Progenitor cell of endocrine pancreas (in vitro differentiated cells): ENCODE results near the gene LEMD1. TPM values are rescaled to one million over a fixed set of nuclear protein-coding genes. Genes with fewer than 3 reads are reported as not detected.
A peak's percentile ranks its signal among the peaks of the same experiment; 100 is the strongest.
"Not testable (repeated sequence)": the region's sequence is repeated elsewhere in the genome, so short reads cannot be mapped to it uniquely, and the experiment has no call there.

Experiments used
- DNase-seq: peaks from one replicate; pipeline ENCODE4 v3.0.0; 2021; ENCODE audit warnings: low spot score; ENCODE audit not compliant: unreplicated experiment
- H3K27ac Mint-ChIP-seq: 2 replicates; pipeline ENCODE4 v1.8.0; 2021; ENCODE audit warnings: mild to moderate bottlenecking, moderate library complexity, mixed read lengths
- H3K27me3 Mint-ChIP-seq: 2 replicates; pipeline ENCODE4 v1.8.0; 2021; ENCODE audit warnings: mixed read lengths
- H3K36me3 Mint-ChIP-seq: 2 replicates; pipeline ENCODE4 v1.8.0; 2022; ENCODE audit warnings: mixed read lengths; ENCODE audit not compliant: insufficient read depth
- H3K4me1 Mint-ChIP-seq: 2 replicates; pipeline ENCODE4 v1.8.0; 2021; ENCODE audit warnings: low read depth, mixed read lengths
- H3K4me3 Mint-ChIP-seq: 2 replicates; pipeline ENCODE4 v1.8.0; 2021; ENCODE audit warnings: low read depth, mild to moderate bottlenecking, moderate library complexity, mixed read lengths
- H3K9me3 Mint-ChIP-seq: 2 replicates; pipeline ENCODE4 v1.8.0; 2021; ENCODE audit warnings: low read depth, mixed read lengths
- total RNA-seq: library from RNA; stranded (reverse); gene quantifications from 2 replicates; pipeline ENCODE4 v1.2.1, GENCODE V29; 2021
- TF ChIP-seq, protein P1 (sequence below): fragments of 200-600 bp; sonication (generic); IDR thresholded peaks from one replicate; pipeline ENCODE4 v1.5.0; 2021; ENCODE audit warnings: antibody characterized with exemption, mild to moderate bottlenecking; ENCODE audit not compliant: unreplicated experiment

Gene LEMD1
- total RNA-seq, 1 donor from 2014 or later = 13.9 TPM

DNA sequence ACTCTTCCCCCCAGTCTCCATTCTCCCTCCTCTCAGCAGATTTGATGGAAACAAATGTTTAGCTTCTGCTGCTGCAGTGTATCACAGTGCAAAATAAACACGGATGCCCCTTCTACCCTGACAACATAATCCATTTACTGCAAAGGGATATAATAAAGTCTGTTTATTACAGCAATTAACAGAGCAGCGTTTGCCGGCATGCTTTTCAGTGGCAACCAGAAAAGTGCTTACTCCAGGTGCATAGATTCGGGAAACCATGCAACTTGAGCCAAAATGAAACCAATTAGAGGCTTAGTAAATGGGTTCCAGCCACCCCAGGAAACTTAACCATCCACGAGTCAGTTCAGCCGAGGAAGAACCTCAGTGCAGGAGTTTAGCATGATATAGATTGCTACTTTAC lies 12.9 kb upstream of the LEMD1 start:
- DNase-seq = no peak
- H3K4me3 Mint-ChIP-seq = no peak overlapping the region
- peaks cover 27% of the 10 kb centered on the region for H3K27me3 Mint-ChIP-seq
- peaks cover 1% of the 10 kb centered on the region for H3K4me1 Mint-ChIP-seq
- TF ChIP-seq, protein P1, sequence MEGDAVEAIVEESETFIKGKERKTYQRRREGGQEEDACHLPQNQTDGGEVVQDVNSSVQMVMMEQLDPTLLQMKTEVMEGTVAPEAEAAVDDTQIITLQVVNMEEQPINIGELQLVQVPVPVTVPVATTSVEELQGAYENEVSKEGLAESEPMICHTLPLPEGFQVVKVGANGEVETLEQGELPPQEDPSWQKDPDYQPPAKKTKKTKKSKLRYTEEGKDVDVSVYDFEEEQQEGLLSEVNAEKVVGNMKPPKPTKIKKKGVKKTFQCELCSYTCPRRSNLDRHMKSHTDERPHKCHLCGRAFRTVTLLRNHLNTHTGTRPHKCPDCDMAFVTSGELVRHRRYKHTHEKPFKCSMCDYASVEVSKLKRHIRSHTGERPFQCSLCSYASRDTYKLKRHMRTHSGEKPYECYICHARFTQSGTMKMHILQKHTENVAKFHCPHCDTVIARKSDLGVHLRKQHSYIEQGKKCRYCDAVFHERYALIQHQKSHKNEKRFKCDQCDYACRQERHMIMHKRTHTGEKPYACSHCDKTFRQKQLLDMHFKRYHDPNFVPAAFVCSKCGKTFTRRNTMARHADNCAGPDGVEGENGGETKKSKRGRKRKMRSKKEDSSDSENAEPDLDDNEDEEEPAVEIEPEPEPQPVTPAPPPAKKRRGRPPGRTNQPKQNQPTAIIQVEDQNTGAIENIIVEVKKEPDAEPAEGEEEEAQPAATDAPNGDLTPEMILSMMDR = no peak
- no peak overlapping the region for H3K27ac Mint-ChIP-seq
- no peaks in the 10 kb centered on the region for H3K9me3 Mint-ChIP-seq
- no peaks in the 10 kb centered on the region for H3K36me3 Mint-ChIP-seq

DNA sequence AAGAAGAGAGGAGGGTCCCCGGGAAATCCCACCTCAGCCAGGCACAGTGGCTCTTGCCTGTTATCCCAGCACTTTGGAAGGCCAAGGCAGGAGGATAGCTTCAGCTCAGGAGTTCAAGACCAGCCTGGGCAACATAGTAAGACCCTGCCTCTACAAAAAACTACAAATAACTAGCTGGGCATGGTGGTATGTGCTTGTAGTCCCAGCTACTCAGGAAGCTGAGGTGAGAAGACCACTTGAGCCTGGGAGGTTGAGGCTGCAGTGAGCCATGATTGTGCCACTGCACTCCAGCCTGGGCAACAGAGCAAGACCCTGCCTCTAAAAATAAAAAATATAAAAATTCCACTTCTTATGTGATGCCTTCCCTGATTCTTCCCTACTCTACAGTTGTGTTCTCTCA lies 10.8 kb upstream of the LEMD1 start:
- not testable (repeated sequence) for H3K36me3 Mint-ChIP-seq, H3K4me1 Mint-ChIP-seq, H3K4me3 Mint-ChIP-seq, H3K9me3 Mint-ChIP-seq, H3K27ac Mint-ChIP-seq, DNase-seq
- peaks cover 42% of the 10 kb centered on the region for H3K27me3 Mint-ChIP-seq

DNA sequence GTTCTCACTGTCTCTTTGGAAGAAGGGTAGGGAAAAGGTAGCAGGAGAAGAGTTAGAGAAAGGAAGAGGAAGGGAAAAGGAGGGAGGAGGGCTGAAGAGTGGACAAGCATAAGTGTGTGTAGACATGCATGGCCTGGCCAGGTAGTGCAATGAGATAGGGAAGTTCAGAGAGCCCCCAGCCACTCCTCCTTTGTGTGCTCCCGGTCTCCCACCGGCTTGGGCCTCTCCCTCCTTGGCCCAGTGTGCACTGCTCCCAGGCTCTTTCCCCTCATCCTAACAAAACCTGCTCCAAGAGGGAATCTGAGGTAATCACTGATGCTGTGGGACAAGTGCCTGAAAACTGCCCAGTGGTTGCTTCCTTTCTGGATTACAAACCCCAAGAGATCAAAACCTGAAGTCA lies 10.3 kb upstream of the LEMD1 start:
- peaks cover 46% of the 10 kb centered on the region for H3K27me3 Mint-ChIP-seq
- H3K36me3 Mint-ChIP-seq = no peaks in the 10 kb centered on the region
- H3K27ac Mint-ChIP-seq = no peak overlapping the region
- H3K4me1 Mint-ChIP-seq = no peaks in the 10 kb centered on the region
- DNase-seq = no peak
- TF ChIP-seq, protein P1 = no peak
- H3K4me3 Mint-ChIP-seq = no peak overlapping the region
- no peaks in the 10 kb centered on the region for H3K9me3 Mint-ChIP-seq

DNA sequence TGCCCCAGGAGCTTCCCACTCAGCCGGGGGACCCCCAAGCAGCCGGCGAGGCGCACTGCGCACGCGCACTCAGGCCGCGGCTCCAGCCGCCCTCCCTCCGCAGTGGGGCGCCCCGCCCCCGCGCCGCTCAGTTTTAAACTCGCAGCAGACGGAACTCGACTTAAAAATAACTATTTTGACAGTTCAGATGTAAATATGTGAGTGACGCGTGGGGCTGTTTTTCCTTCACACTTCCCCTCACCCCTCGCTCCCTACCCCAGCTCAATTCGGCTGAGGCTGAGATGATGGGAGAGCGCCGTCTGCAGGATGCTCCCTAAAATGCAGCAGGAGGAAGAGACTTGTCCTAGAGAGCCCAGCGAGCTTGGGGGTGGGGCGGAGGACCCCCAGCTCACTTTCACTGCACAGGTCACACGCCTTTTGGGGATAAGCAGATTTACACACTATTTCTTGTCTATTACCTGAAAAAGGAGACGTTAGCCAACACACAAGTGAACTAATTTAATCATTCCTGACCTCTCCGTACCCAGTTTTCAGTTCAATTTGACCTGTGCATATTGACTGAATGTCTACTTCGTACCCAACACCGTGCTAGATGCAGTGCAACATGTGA lies 8.9 kb upstream of the LEMD1 start:
- Mint-ChIP-seq H3K4me3 (peak overlapping the region; percentile 85), H3K27me3 (peaks cover 51% of the 10 kb centered on the region), H3K36me3 (no peaks in the 10 kb centered on the region), H3K4me1 (no peaks in the 10 kb centered on the region), H3K9me3 (no peaks in the 10 kb centered on the region), H3K27ac (peak overlapping the region; percentile 81)
- TF ChIP-seq, protein P1 = peak; percentile 92
- DNase-seq = peak; percentile 47

DNA sequence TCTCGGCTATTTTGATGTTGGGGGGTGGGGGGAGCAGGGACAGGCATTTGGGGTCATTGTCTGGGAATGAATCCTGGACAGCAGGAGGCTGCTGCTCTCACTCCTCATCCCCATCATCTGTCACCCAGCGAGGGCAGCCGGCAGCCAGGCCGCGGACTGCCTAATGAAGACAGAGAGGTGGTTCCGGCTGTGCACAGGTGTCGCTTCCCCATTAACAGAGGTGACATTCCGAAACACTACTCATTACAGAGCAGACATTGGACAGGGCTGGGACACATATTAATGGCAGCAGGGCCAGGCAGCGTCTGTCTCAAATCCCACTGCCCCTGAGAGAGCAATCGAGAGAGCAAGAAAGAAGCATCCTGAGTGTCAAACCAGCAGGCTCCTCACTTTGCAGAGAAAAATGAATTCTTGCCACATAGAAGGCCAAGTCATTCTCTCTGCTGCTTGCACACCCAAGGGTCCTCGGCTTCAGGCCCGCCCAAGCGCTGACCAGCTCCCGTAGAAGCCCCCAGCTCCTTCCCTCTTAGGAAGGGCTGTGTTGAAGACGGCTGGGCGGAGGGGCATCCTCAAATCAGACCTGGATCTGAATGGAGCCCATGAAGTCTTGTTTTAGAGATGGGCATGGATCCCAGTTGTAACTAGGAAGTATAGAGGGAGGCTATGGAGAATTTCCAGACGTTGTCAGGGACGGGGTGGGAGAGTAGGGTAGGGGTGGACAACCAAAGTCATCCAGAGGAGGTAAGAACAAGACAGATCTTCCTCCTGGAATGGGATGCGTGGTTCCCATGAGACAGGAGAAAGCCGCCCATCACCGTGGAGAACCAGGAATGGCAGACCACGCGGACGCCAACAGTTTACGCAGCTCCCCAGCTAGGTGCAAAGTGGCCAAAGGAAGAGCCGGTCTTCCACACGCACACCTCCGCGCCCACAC lies 8.2 kb upstream of the LEMD1 start:
- Mint-ChIP-seq H3K36me3 (no peaks in the 10 kb centered on the region), H3K4me3 (peak overlapping the region; percentile 85), H3K27me3 (peaks cover 53% of the 10 kb centered on the region), H3K27ac (no peak overlapping the region), H3K4me1 (no peaks in the 10 kb centered on the region), H3K9me3 (no peaks in the 10 kb centered on the region)
- no peak for DNase-seq
- TF ChIP-seq, protein P1 = no peak
